CD8-positive, alpha-beta memory T cell (primary cell): Measurements from ENCODE around the gene TRPV6. TPM values are rescaled to one million over a fixed set of nuclear protein-coding genes. Genes with fewer than 3 reads are reported as not detected.

Source experiments
- CTCF ChIA-PET: fragments of 350-600 bp; sonication (Branson Sonifier 250); formaldehyde crosslinking; loops from one replicate; lab custom pipeline; 2021; ENCODE audit warnings: antibody characterized with exemption; lab: Charles Lee
- POLR2A ChIA-PET: fragments of 350-600 bp; sonication (Branson Sonifier 250); formaldehyde crosslinking; loops from one replicate; lab custom pipeline; 2021; ENCODE audit warnings: antibody characterized with exemption; lab: Charles Lee
- DNase-seq, 5 donors: peaks; one replicate each; pipeline versions ENCODE4 v3.0.0 to v3.0.0-alpha.2; 2020 to 2022; ENCODE audit warnings: mixed read lengths in 1 of 5
- H3K27ac ChIP-seq: one replicate; pipeline ENCODE4 v1.7.0; 2013; ENCODE audit warnings: low read depth, mild to moderate bottlenecking, low read length, moderate library complexity
- H3K27me3 ChIP-seq: 2 replicates; pipeline ENCODE4 v1.7.0; 2013; ENCODE audit warnings: low read length, mild to moderate bottlenecking; ENCODE audit not compliant: insufficient read depth, poor library complexity, severe bottlenecking
- H3K36me3 ChIP-seq: 2 replicates; pipeline ENCODE4 v1.7.0; 2013; ENCODE audit warnings: mild to moderate bottlenecking, low read length, moderate library complexity; ENCODE audit not compliant: insufficient read depth
- H3K4me1 ChIP-seq: 2 replicates; pipeline ENCODE4 v1.7.0; 2013; ENCODE audit warnings: mild to moderate bottlenecking, low read length, moderate library complexity; ENCODE audit not compliant: insufficient read depth
- H3K4me3 ChIP-seq: 2 replicates; pipeline ENCODE4 v1.7.0; 2013; ENCODE audit warnings: mild to moderate bottlenecking, low read length
- H3K9me3 ChIP-seq: 2 replicates; pipeline ENCODE4 v1.7.0; 2013; ENCODE audit warnings: mild to moderate bottlenecking, low read length
- H3K27ac Mint-ChIP-seq, 8 donors: one replicate each; pipeline ENCODE4 v1.8.0; 2020 to 2021; ENCODE audit warnings: mixed read lengths in 8 of 8, mild to moderate bottlenecking in 6 of 8, inconsistent platforms in 3 of 8, moderate library complexity in 3 of 8
- H3K27me3 Mint-ChIP-seq, 2 donors: one replicate each; pipeline ENCODE4 v1.8.0; 2020 to 2021; ENCODE audit warnings: mixed read lengths in 2 of 2, mild to moderate bottlenecking in 1 of 2, moderate library complexity in 1 of 2
- H3K36me3 Mint-ChIP-seq, 3 donors: one replicate each; pipeline ENCODE4 v1.8.0; 2020 to 2021; ENCODE audit warnings: mixed read lengths in 3 of 3, inconsistent platforms in 1 of 3, mild to moderate bottlenecking in 1 of 3
- H3K4me1 Mint-ChIP-seq, 3 donors: one replicate each; pipeline ENCODE4 v1.8.0; 2020 to 2021; ENCODE audit warnings: mixed read lengths in 3 of 3, inconsistent platforms in 1 of 3, mild to moderate bottlenecking in 1 of 3
- H3K4me3 Mint-ChIP-seq, 7 donors: one replicate each; pipeline ENCODE4 v1.8.0; 2020 to 2021; ENCODE audit warnings: mixed read lengths in 7 of 7, mild to moderate bottlenecking in 6 of 7, moderate library complexity in 4 of 7, inconsistent platforms in 2 of 7
- H3K9me3 Mint-ChIP-seq, 5 donors: one replicate each; pipeline ENCODE4 v1.8.0; 2020 to 2022; ENCODE audit warnings: mixed read lengths in 5 of 5, mild to moderate bottlenecking in 3 of 5, moderate library complexity in 2 of 5, inconsistent platforms in 1 of 5
- polyA plus RNA-seq: library from polyadenylated mRNA; unstranded; fragments of 300-500 nt; fragmentation: Illumina TruSeq; gene quantifications from one replicate; pipeline ENCODE4 v1.2.3, GENCODE V29; 2021
- total RNA-seq, 2 experiments: library from RNA; stranded (reverse); gene quantifications; one replicate each; pipeline ENCODE4 v1.2.3, GENCODE V29; 2021

Gene TRPV6
- total and polyA plus RNA-seq, 3 experiments from 2014 or later: not detected

DNA sequence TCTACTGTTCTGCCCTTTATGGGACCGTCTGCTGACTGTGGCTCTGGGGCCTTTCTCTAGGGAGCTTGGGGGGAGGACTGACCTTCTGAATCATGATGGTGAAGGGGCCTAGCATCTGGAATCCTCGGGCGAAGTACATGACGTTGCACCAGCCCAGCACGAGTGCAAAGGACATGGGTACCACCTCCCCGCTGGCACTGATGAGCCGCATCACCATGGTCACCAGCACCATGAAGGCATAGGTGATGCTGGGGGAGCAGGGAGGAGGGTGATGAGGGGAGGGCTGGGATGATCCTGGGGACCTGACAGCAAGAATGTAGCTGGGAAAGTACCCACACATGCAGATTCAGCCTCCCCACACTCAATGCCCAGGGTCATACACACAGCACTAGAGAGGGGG, 11.1 kb downstream of the TRPV6 start:
- Histone ChIP-seq H3K27me3 (no peaks in the 10 kb centered on the region), H3K9me3 (no peaks in the 10 kb centered on the region), H3K4me3 (no peak overlapping the region), H3K4me1 (no peaks in the 10 kb centered on the region), H3K36me3 (no peaks in the 10 kb centered on the region), H3K27ac (no peak overlapping the region)
- POLR2A ChIA-PET: no interaction called here
- no peak for DNase-seq
- H3K4me1 Mint-ChIP-seq: no peaks in the 10 kb centered on the region
- peaks cover 0 to 12% (median 6%) of the 10 kb centered on the region in 3 donors for H3K36me3 Mint-ChIP-seq
- no peak overlapping the region for H3K27ac Mint-ChIP-seq
- no peaks in the 10 kb centered on the region for H3K9me3 Mint-ChIP-seq
- CTCF ChIA-PET: no interaction called here
- H3K4me3 Mint-ChIP-seq: no peak overlapping the region
- H3K27me3 Mint-ChIP-seq: peaks cover 2 to 10% of the 10 kb centered on the region in 2 donors

DNA sequence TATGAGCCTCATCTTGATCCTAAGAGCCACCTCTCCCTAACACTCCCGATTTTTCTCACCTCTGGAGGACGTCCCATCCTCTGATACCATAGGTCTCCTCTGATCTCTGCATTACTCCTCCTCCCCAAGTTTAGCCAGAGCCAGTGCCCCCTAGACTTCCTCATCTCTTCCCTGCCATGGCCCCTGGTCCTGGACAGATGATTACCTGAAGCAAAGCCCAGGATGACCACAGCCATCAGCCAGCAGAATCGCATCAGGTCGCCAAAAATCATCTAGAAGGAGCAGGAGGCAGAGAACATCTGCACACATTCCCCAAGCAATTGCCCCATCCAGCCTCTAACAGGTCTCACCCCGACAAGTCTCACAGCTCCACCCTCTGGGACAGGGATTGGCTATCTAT, 11.7 kb downstream of the TRPV6 start:
- Mint-ChIP-seq H3K9me3 (no peaks in the 10 kb centered on the region), H3K36me3 (peaks cover 0 to 13% (median 6%) of the 10 kb centered on the region in 3 donors), H3K4me3 (no peak overlapping the region), H3K4me1 (no peaks in the 10 kb centered on the region), H3K27me3 (peaks cover 2 to 6% of the 10 kb centered on the region in 2 donors), H3K27ac (peak overlapping the region in 1 of 8 donors; percentile 55)
- POLR2A ChIA-PET: no interaction called here
- H3K4me1 ChIP-seq: no peaks in the 10 kb centered on the region
- H3K9me3 ChIP-seq: no peaks in the 10 kb centered on the region
- CTCF ChIA-PET: interaction anchor here (1.1 to 1.8 kb wide), 2 partner anchors 9 to 15 kb away, joined by 4 to 5 read pairs; no protein-coding TSS in a partner anchor
- H3K36me3 ChIP-seq: no peaks in the 10 kb centered on the region
- DNase-seq: no peak
- H3K4me3 ChIP-seq: no peak overlapping the region
- H3K27me3 ChIP-seq: no peaks in the 10 kb centered on the region
- no peak overlapping the region for H3K27ac ChIP-seq

DNA sequence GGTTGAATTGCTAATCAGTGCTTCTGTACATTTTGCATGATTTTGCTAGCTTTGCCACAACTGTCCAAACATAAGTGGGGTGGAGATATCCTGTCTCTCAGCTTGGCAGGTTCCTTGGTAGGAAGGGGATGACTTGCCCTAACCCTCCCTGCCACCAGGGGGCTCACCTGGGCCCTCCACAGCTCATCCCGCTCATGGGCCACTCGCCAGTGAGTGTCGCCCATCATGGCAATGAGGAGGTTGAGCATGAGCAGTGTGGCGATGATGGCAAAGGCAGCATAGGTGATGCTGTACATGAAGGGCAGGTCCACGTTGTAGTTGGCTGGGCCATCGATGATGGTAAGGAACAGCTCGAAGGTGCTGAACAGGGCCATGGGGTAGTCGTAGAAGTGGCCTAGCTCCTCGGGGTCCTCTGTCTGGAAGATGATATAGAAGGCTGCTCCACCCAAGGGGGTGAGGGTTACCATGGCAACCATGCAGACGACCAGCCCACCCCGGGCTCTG, 12.2 kb downstream of the TRPV6 start:
- POLR2A ChIA-PET: no interaction called here
- no peak overlapping the region for H3K27ac ChIP-seq
- peaks cover 0 to 13% (median 6%) of the 10 kb centered on the region in 3 donors for H3K36me3 Mint-ChIP-seq
- H3K27me3 ChIP-seq: no peaks in the 10 kb centered on the region
- peaks cover under 1 to 6% of the 10 kb centered on the region in 2 donors for H3K27me3 Mint-ChIP-seq
- no peak overlapping the region for H3K4me3 Mint-ChIP-seq
- H3K9me3 Mint-ChIP-seq: no peaks in the 10 kb centered on the region
- H3K4me3 ChIP-seq: no peak overlapping the region
- no peaks in the 10 kb centered on the region for H3K9me3 ChIP-seq
- no peaks in the 10 kb centered on the region for H3K4me1 ChIP-seq
- no peak overlapping the region for H3K27ac Mint-ChIP-seq
- no peaks in the 10 kb centered on the region for H3K4me1 Mint-ChIP-seq
- DNase-seq: no peak
- CTCF ChIA-PET: interaction anchor here (1.1 to 1.8 kb wide), 3 partner anchors 10 to 130 kb away, joined by 4 to 5 read pairs (median 5); no protein-coding TSS in a partner anchor
- H3K36me3 ChIP-seq: no peaks in the 10 kb centered on the region

DNA sequence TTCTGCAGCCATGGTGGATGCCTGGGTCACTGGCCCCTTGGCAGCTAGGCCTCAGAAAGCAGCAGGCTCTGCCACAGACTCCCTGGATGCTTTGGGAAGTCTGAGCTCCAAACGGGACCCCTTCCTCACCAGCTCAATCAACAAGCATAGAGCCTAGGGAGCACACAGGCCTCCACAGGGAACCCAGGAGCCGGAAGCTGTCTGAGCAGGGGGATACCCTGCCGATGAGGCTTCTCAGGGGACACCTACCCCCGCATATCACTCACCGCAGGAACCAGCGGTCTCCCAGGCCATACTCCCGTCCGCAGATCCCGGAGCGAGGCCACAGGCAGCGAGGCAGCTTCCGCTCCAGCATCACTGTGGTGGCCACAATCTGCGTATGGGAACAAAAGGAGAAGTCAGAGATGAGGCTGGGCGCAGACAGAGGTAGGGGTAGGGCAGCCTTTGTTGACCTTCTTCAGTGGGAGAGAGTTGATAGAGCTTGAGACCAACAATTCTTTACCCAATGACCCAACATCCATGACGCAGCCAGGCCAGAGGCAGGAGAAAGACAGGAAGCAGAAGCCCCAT, 13.4 kb downstream of the TRPV6 start:
- H3K4me1 ChIP-seq: no peaks in the 10 kb centered on the region
- H3K27me3 Mint-ChIP-seq: peaks cover 0 to 6% of the 10 kb centered on the region in 2 donors
- no peaks in the 10 kb centered on the region for H3K9me3 ChIP-seq
- H3K36me3 ChIP-seq: no peaks in the 10 kb centered on the region
- no peak overlapping the region for H3K4me3 Mint-ChIP-seq
- ChIA-PET CTCF (interaction anchor here (1.0 to 1.8 kb wide), 3 partner anchors 9 to 131 kb away, joined by 3 to 5 read pairs (median 5); no protein-coding TSS in a partner anchor), POLR2A (no interaction called here)
- no peak for DNase-seq
- H3K4me3 ChIP-seq: no peak overlapping the region
- no peaks in the 10 kb centered on the region for H3K27me3 ChIP-seq
- H3K9me3 Mint-ChIP-seq: no peaks in the 10 kb centered on the region
- no peak overlapping the region for H3K27ac Mint-ChIP-seq
- peaks cover 0 to 16% (median 6%) of the 10 kb centered on the region in 3 donors for H3K36me3 Mint-ChIP-seq
- H3K4me1 Mint-ChIP-seq: no peaks in the 10 kb centered on the region
- H3K27ac ChIP-seq: no peak overlapping the region

DNA sequence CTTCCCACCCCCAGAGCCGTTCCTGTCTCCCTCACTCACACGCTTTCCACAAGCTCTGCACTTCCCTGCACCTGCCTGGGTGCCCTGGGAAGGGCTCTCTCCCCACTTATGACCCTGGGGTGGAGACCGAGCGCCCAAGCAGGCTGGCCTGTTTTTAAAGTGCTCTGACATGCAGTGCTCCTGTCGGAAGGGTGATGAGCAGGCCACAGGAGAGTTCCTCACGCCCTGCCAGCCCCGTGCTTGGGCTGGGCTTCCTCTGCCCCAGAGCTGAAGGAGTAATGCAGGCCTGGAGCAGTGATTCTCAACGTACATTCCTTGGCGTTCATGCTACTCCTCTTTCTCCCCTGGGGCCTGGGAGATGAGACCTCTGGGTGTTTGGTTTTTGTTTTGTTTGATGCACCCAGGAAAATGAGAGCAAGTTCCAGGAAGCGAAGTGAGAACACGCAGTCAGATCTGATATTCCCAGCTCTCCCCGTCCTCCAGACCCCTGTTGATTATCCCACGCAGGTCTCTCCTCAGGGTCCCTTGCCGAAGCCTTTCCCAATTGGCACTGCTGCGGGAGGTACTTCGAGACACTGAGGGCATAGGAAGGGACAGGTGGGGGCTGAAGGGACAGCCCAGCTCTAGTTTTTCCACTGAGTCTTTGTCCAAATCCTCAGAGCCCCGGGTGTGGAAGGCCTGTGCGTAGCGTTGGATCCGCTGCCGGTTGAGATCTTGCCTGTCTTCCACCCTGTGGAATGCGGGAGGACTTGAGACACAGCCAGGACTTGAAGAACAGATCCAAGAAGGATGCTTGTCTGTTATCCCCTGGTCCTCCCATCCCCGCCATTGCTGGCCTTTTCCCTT, 14.1 kb downstream of the TRPV6 start:
- H3K4me3 ChIP-seq: no peak overlapping the region
- no peaks in the 10 kb centered on the region for H3K27me3 ChIP-seq
- Mint-ChIP-seq H3K4me1 (no peaks in the 10 kb centered on the region), H3K27me3 (peaks cover 0 to 6% of the 10 kb centered on the region in 2 donors), H3K36me3 (peaks cover 0 to 16% (median 6%) of the 10 kb centered on the region in 3 donors), H3K27ac (peak overlapping the region in 2 of 8 donors; percentile 6 to 47), H3K9me3 (no peaks in the 10 kb centered on the region), H3K4me3 (no peak overlapping the region)
- ChIA-PET POLR2A (no interaction called here), CTCF (no interaction called here)
- no peak overlapping the region for H3K27ac ChIP-seq
- DNase-seq: no peak
- no peaks in the 10 kb centered on the region for H3K9me3 ChIP-seq
- H3K36me3 ChIP-seq: no peaks in the 10 kb centered on the region
- H3K4me1 ChIP-seq: no peaks in the 10 kb centered on the region

DNA sequence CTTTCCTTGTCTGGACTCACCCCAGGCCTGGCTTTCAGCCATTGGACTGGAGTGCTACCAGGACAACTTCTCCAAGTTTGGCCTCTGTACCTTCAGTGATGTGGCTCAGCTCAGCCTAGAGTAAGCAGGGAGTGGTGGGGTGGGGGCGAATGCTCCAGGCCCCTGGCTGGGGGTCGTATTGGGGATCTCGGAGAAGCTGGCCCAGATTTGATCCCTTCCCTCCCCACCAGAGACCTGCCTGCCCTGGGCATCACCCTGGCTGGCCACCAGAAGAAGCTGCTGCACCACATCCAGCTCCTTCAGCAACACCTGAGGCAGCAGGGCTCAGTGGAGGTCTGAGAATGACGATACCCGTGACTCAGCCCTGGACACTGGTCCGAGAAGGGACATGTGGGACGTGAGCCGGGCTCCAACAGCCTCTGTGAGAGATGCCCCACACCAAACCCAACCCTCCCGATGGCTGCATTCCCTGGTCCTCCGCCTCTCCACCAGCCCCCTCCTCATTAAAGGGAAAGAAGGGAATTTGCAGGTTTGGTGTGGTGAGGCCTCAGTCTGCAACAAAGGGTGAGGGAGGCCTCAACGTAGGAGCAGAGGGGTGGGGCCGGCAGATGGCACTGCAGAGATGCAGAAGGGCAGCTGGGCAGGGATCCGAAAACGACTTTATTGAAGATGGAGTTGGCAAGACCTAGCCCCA, 14.8 kb downstream of the TRPV6 start:
- H3K9me3 ChIP-seq: no peaks in the 10 kb centered on the region
- H3K36me3 ChIP-seq: no peaks in the 10 kb centered on the region
- Mint-ChIP-seq H3K36me3 (peaks cover 0 to 16% (median 6%) of the 10 kb centered on the region in 3 donors), H3K27me3 (peaks cover 0 to 2% of the 10 kb centered on the region in 2 donors), H3K4me3 (no peak overlapping the region), H3K4me1 (no peaks in the 10 kb centered on the region), H3K27ac (no peak overlapping the region), H3K9me3 (no peaks in the 10 kb centered on the region)
- H3K27ac ChIP-seq: no peak overlapping the region
- H3K4me1 ChIP-seq: no peaks in the 10 kb centered on the region
- no peaks in the 10 kb centered on the region for H3K27me3 ChIP-seq
- CTCF ChIA-PET: no interaction called here
- no peak for DNase-seq
- H3K4me3 ChIP-seq: no peak overlapping the region
- POLR2A ChIA-PET: no interaction called here

DNA sequence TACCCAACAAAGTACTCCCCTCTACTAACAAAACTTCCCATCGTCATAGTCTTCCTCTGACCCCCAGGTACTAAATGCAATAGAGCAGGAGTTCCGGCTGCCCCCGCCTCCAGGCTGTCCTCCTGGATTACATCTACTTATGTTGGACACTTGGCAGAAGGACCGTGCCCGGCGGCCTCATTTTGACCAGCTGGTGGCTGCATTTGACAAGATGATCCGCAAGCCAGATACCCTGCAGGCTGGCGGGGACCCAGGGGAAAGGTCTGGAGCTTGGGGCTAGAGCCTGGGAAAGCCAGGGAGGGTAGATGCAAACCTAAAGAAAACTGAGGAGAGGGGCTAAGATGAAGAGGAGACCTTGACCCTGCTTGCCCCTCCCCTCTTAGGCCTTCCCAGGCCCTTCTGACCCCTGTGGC, 15.4 kb downstream of the TRPV6 start:
- peaks cover 0 to 16% (median 6%) of the 10 kb centered on the region in 3 donors for H3K36me3 Mint-ChIP-seq
- no peak for DNase-seq
- H3K4me1 Mint-ChIP-seq: no peaks in the 10 kb centered on the region
- Histone ChIP-seq H3K4me3 (no peak overlapping the region), H3K36me3 (no peaks in the 10 kb centered on the region), H3K27ac (no peak overlapping the region), H3K9me3 (no peaks in the 10 kb centered on the region), H3K4me1 (no peaks in the 10 kb centered on the region), H3K27me3 (no peaks in the 10 kb centered on the region)
- no peaks in the 10 kb centered on the region for H3K27me3 Mint-ChIP-seq
- no peak overlapping the region for H3K4me3 Mint-ChIP-seq
- peak overlapping the region in 1 of 8 donors; percentile 24 for H3K27ac Mint-ChIP-seq
- no peaks in the 10 kb centered on the region for H3K9me3 Mint-ChIP-seq
- ChIA-PET CTCF (no interaction called here), POLR2A (no interaction called here)
